ENCODE measurements around the gene MYH3.
"Not testable (repeated sequence)": the region's sequence is repeated elsewhere in the genome, so short reads cannot be mapped to it uniquely, and the experiment has no call there.

DNA sequence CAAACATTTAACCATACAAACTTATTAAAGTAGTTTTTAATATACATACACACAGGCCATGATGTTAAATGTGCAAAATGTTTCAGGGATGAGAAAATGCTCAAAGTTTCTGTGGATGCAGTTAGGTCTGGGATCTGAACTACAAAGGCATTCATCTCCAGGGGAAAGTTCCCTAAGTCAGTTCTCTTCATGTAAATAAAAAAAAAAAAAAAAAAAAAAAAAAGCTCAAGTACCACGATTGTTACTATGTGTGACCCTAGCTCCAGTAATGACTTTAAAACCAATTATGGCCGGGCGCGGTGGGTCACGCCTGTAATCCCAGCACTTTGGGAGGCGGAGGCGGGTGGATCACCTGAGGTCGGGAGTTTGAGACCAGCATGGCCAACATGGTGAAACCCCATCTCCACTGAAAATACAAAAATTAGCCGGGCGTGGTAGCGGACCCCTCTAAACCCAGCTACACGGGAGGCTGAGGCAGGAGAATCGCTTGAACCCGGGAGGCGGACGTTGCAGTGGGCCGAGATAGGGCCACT lies 38.8 kb upstream of the MYH3 start:
- TF ChIP-seq, protein P1, sequence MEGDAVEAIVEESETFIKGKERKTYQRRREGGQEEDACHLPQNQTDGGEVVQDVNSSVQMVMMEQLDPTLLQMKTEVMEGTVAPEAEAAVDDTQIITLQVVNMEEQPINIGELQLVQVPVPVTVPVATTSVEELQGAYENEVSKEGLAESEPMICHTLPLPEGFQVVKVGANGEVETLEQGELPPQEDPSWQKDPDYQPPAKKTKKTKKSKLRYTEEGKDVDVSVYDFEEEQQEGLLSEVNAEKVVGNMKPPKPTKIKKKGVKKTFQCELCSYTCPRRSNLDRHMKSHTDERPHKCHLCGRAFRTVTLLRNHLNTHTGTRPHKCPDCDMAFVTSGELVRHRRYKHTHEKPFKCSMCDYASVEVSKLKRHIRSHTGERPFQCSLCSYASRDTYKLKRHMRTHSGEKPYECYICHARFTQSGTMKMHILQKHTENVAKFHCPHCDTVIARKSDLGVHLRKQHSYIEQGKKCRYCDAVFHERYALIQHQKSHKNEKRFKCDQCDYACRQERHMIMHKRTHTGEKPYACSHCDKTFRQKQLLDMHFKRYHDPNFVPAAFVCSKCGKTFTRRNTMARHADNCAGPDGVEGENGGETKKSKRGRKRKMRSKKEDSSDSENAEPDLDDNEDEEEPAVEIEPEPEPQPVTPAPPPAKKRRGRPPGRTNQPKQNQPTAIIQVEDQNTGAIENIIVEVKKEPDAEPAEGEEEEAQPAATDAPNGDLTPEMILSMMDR (IDR thresholded peaks at IDR 0.05), result not testable (repeated sequence)
- not testable (repeated sequence) for TF ChIP-seq POLR2A, POLR2AphosphoS5 (IDR thresholded peaks at IDR 0.05)

All from transverse colon (tissue), 4 donors.